BE2C (cell line): ENCODE measurements around the gene SEPHS1.

Source experiments
- DNase-seq: peaks from one replicate; pipeline ENCODE4 v3.0.0-alpha.2; 2020
- H3K27me3 ChIP-seq: fragments of 250-450 bp; sonication (Bioruptor Pico); 2 replicates; pipeline ENCODE4 v1.5.1; 2020; ENCODE audit warnings: mild to moderate bottlenecking
- H3K36me3 ChIP-seq: fragments of 250-450 bp; sonication (Bioruptor Pico); 2 replicates; pipeline ENCODE4 v1.5.1; 2020; ENCODE audit warnings: mild to moderate bottlenecking
- H3K4me1 ChIP-seq: fragments of 250-450 bp; sonication (Bioruptor Pico); 2 replicates; pipeline ENCODE4 v1.5.1; 2020
- H3K4me3 ChIP-seq: 2 replicates; pipeline ENCODE4 v1.5.1; 2011; ENCODE audit warnings: low read depth, low read length
- H3K9me3 ChIP-seq: fragments of 250-450 bp; sonication (Bioruptor Pico); 2 replicates; pipeline ENCODE4 v1.5.1; 2020
- TF ChIP-seq, protein P1 (sequence below): IDR thresholded peaks from 2 replicates; pipeline ENCODE4 v1.5.1; 2012; ENCODE audit warnings: mild to moderate bottlenecking, low read depth, low read length

The SEPHS1 gene

GRCh38 chr10:13372524-13372923, 24.4 kb upstream of the SEPHS1 start:
- TF ChIP-seq, protein P1, sequence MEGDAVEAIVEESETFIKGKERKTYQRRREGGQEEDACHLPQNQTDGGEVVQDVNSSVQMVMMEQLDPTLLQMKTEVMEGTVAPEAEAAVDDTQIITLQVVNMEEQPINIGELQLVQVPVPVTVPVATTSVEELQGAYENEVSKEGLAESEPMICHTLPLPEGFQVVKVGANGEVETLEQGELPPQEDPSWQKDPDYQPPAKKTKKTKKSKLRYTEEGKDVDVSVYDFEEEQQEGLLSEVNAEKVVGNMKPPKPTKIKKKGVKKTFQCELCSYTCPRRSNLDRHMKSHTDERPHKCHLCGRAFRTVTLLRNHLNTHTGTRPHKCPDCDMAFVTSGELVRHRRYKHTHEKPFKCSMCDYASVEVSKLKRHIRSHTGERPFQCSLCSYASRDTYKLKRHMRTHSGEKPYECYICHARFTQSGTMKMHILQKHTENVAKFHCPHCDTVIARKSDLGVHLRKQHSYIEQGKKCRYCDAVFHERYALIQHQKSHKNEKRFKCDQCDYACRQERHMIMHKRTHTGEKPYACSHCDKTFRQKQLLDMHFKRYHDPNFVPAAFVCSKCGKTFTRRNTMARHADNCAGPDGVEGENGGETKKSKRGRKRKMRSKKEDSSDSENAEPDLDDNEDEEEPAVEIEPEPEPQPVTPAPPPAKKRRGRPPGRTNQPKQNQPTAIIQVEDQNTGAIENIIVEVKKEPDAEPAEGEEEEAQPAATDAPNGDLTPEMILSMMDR: no peak
- no peaks in the 10 kb centered on the region for H3K36me3 ChIP-seq
- DNase-seq: no peak
- H3K4me3 ChIP-seq: no peak overlapping the region
- no peaks in the 10 kb centered on the region; the same call in 1 of the 2 replicates for H3K27me3 ChIP-seq
- no peaks in the 10 kb centered on the region for H3K4me1 ChIP-seq
- H3K9me3 ChIP-seq: no peaks in the 10 kb centered on the region

DNA sequence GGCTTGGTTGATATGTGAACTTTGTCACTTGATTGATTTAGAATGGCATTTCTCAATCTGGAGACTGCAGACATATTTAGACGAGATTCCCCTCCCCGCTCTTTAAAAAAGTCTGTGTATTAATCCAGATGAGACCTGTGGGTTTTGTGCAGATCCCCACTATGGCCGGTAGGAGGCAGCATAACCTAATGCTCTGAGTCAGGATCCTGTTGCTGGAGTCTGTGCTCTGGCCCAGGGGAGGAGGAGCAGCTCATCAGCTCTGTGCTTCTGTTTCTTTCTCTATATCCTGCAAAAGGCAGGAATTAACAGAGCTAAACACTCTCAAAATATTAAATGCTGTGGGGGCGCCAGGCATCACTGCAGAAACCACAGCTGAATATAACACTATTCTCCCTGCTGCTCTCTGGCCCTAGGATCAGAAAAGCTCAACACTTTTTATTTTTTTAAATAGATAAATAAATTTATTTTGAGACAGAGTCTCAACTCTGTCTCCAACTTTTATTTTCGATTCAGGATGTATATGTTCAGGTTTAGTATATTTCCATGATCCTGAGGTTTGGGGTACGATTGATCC, 23.9 kb upstream of the SEPHS1 start:
- DNase-seq: peak; percentile 64
- TF ChIP-seq, protein P1: peak; percentile 95
- Histone ChIP-seq H3K27me3 (no peaks in the 10 kb centered on the region; the same call in 1 of the 2 replicates), H3K36me3 (no peaks in the 10 kb centered on the region), H3K9me3 (no peaks in the 10 kb centered on the region), H3K4me3 (no peak overlapping the region), H3K4me1 (no peaks in the 10 kb centered on the region)

- TF ChIP-seq, protein P1: no peak
- no peak overlapping the region for H3K4me3 ChIP-seq
- no peak for DNase-seq
- H3K4me1 ChIP-seq: no peaks in the 10 kb centered on the region
- no peaks in the 10 kb centered on the region for H3K9me3 ChIP-seq
- H3K27me3 ChIP-seq: peaks cover 3% of the 10 kb centered on the region; the same call in 1 of the 2 replicates
- H3K36me3 ChIP-seq: no peaks in the 10 kb centered on the region
Measured at GRCh38 chr10:13366891-13367290, 18.8 kb upstream of the SEPHS1 start.

DNA sequence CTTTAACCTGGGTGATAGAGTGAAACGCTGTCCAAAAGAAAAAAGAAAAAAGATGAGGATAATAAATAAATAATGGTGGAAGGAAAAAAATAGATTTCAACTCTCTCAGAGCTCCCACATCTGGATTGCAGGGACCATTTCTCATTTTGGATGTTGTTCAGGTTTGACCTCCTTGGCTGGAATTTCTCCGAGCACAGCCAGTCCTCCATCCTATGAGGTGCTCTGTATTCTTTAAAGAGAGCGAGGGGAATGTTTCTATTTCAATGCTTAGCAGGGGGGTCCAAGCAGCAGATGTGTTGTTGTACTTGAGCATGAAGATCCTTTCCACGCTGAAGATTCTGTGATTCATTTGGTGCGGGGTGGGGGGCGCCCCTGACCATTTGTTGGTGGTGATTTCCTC, 17.7 kb upstream of the SEPHS1 start:
- no peaks in the 10 kb centered on the region for H3K9me3 ChIP-seq

GRCh38 chr10:13365243-13365642, 17.1 kb upstream of the SEPHS1 start:
- Histone ChIP-seq H3K9me3 (no peaks in the 10 kb centered on the region), H3K4me3 (no peak overlapping the region), H3K4me1 (no peaks in the 10 kb centered on the region), H3K36me3 (no peaks in the 10 kb centered on the region), H3K27me3 (peaks cover 3% of the 10 kb centered on the region; the same call in 1 of the 2 replicates)
- TF ChIP-seq, protein P1: no peak
- DNase-seq: no peak

More for the DNA sequence above, 17.7 kb upstream of the SEPHS1 start:
- Histone ChIP-seq H3K4me1 (no peaks in the 10 kb centered on the region), H3K27me3 (peaks cover 3% of the 10 kb centered on the region; the same call in 1 of the 2 replicates), H3K36me3 (no peaks in the 10 kb centered on the region), H3K4me3 (no peak overlapping the region)
- TF ChIP-seq, protein P1: no peak
- no peak for DNase-seq

- Histone ChIP-seq H3K4me3 (no peak overlapping the region), H3K27me3 (peaks cover 3% of the 10 kb centered on the region; the same call in 1 of the 2 replicates), H3K9me3 (no peaks in the 10 kb centered on the region), H3K4me1 (no peaks in the 10 kb centered on the region), H3K36me3 (no peaks in the 10 kb centered on the region)
- TF ChIP-seq, protein P1: no peak
- no peak for DNase-seq
Measured at GRCh38 chr10:13360587-13360986, 12.5 kb upstream of the SEPHS1 start.
